MM.1S (cell line): ENCODE results near the gene PKP4.

Source experiments
- DNase-seq: peaks from one replicate; pipeline ENCODE4 v3.0.0-alpha.2; 2015
- H2AFZ ChIP-seq: fragments of 300-600 bp; sonication (generic); 2 replicates; pipeline ENCODE4 v1.6.0; 2016; ENCODE audit warnings: antibody characterized with exemption, low read length
- H3F3A ChIP-seq: fragments of 300-600 bp; sonication (generic); 2 replicates; pipeline ENCODE4 v1.6.1; 2016; ENCODE audit warnings: mild to moderate bottlenecking, antibody characterized with exemption, low read length, moderate library complexity, mixed read lengths; ENCODE audit not compliant: insufficient read depth
- H3K27ac ChIP-seq: fragments of 300-600 bp; sonication (generic); 2 replicates; pipeline ENCODE4 v1.5.1; 2016; ENCODE audit warnings: mild to moderate bottlenecking, low read length
- H3K27me3 ChIP-seq: fragments of 300-600 bp; sonication (generic); replicated peaks from 2 replicates; pipeline ENCODE4 v1.6.0; 2016; ENCODE audit warnings: low read length; ENCODE audit not compliant: insufficient read depth
- H3K36me3 ChIP-seq: fragments of 300-600 bp; sonication (generic); replicated peaks from 2 replicates; pipeline ENCODE4 v1.6.1; 2016; ENCODE audit warnings: mild to moderate bottlenecking, low read length, mixed read lengths; ENCODE audit not compliant: insufficient read depth
- H3K4me1 ChIP-seq: fragments of 300-600 bp; sonication (generic); 2 replicates; pipeline ENCODE4 v1.6.1; 2016; ENCODE audit warnings: low read length, mixed read lengths
- H3K4me2 ChIP-seq: fragments of 300-600 bp; sonication (generic); 2 replicates; pipeline ENCODE4 v1.6.0; 2016; ENCODE audit warnings: low read depth, low read length
- H3K4me3 ChIP-seq: fragments of 300-600 bp; sonication (generic); 2 replicates; pipeline ENCODE4 v1.5.1; 2016; ENCODE audit warnings: low read length, mixed read lengths
- H3K79me2 ChIP-seq: fragments of 300-600 bp; sonication (generic); 2 replicates; pipeline ENCODE4 v1.6.1; 2016; ENCODE audit warnings: mixed run types, low read length, mixed read lengths
- H3K9ac ChIP-seq: fragments of 300-600 bp; sonication (generic); 2 replicates; pipeline ENCODE4 v1.6.1; 2016; ENCODE audit warnings: low read length, mixed read lengths
- H3K9me2 ChIP-seq: fragments of 300-600 bp; sonication (generic); replicated peaks from 2 replicates; pipeline ENCODE4 v1.6.1; 2016; ENCODE audit warnings: mild to moderate bottlenecking, low read length, mixed read lengths; ENCODE audit not compliant: insufficient read depth
- H3K9me3 ChIP-seq: fragments of 300-600 bp; sonication (generic); replicated peaks from 2 replicates; pipeline ENCODE4 v1.6.1; 2016; ENCODE audit warnings: mild to moderate bottlenecking, low read length, mixed read lengths; ENCODE audit not compliant: insufficient read depth
- H4K20me1 ChIP-seq: fragments of 300-600 bp; sonication (generic); 2 replicates; pipeline ENCODE4 v1.6.1; 2016; ENCODE audit warnings: mild to moderate bottlenecking, low read length, moderate library complexity, mixed read lengths; ENCODE audit not compliant: insufficient read depth
- CTCF ChIP-seq: fragments of 300-600 bp; sonication (generic); IDR thresholded peaks from 2 replicates; pipeline ENCODE4 v1.5.1; 2016; ENCODE audit warnings: antibody characterized with exemption, low read length, mixed read lengths
- EZH2 ChIP-seq: fragments of 300-600 bp; sonication (generic); optimal IDR thresholded peaks from 2 replicates; pipeline ENCODE3; 2017; ENCODE audit warnings: low read depth, mild to moderate bottlenecking, antibody characterized with exemption, low read length, mixed read lengths
- EZH2phosphoT487 ChIP-seq: fragments of 300-600 bp; sonication (generic); IDR thresholded peaks from 2 replicates; pipeline ENCODE4 v1.6.1; 2018; ENCODE audit warnings: antibody characterized with exemption, low read length

Gene PKP4

GRCh38 chr2:158457092-158457825, 507 bp downstream of the PKP4 start:
- Histone ChIP-seq H4K20me1 (no peaks in the 10 kb centered on the region), H2AFZ (peak overlapping the region; percentile 73), H3K9me3 (no peaks in the 10 kb centered on the region), H3K4me2 (peak overlapping the region; percentile 65; the same call in 1 of the 2 replicates), H3K27me3 (no peaks in the 10 kb centered on the region), H3K27ac (peak overlapping the region; percentile 79), H3K4me3 (peak overlapping the region; percentile 84), H3F3A (peaks cover 15% of the 10 kb centered on the region), H3K4me1 (peaks cover 18% of the 10 kb centered on the region), H3K9me2 (no peaks in the 10 kb centered on the region), H3K36me3 (no peaks in the 10 kb centered on the region), H3K9ac (peak overlapping the region; percentile 77), H3K79me2 (peaks cover 49% of the 10 kb centered on the region)
- TF ChIP-seq EZH2phosphoT487 (no peak), EZH2 (no peak), CTCF (no peak)
- peak; percentile 69 for DNase-seq

GRCh38 chr2:158457826-158458616, 1.3 kb downstream of the PKP4 start:
- DNase-seq, result peak; percentile 78
- Histone ChIP-seq H3K9me3 (no peaks in the 10 kb centered on the region), H3K4me3 (peak overlapping the region; percentile 84), H3K9me2 (no peaks in the 10 kb centered on the region), H3K36me3 (no peaks in the 10 kb centered on the region), H3K27ac (peak overlapping the region; percentile 79), H2AFZ (peak overlapping the region; percentile 73), H3K4me1 (peaks cover 18% of the 10 kb centered on the region), H4K20me1 (no peaks in the 10 kb centered on the region), H3K9ac (peak overlapping the region; percentile 77), H3K79me2 (peaks cover 56% of the 10 kb centered on the region), H3F3A (peaks cover 15% of the 10 kb centered on the region), H3K4me2 (peak overlapping the region; percentile 65), H3K27me3 (no peaks in the 10 kb centered on the region)
- TF ChIP-seq EZH2phosphoT487 (no peak), CTCF (peak; percentile 39), EZH2 (no peak)

- no peaks in the 10 kb centered on the region for H4K20me1 ChIP-seq
- no peaks in the 10 kb centered on the region for H3K9me2 ChIP-seq
- H3K27ac ChIP-seq, result no peak overlapping the region
- no peaks in the 10 kb centered on the region for H3K36me3 ChIP-seq
- DNase-seq, result no peak
- peak overlapping the region; percentile 77; the same call in 1 of the 2 replicates for H3K9ac ChIP-seq
- H3K9me3 ChIP-seq, result no peaks in the 10 kb centered on the region
- TF ChIP-seq EZH2, result no peak
- no peak for TF ChIP-seq EZH2phosphoT487
- no peak for TF ChIP-seq CTCF
- H3K79me2 ChIP-seq, result peaks cover 62% of the 10 kb centered on the region
- no peak overlapping the region; the same call in 1 of the 2 replicates for H2AFZ ChIP-seq
- peak overlapping the region; percentile 65 for H3K4me2 ChIP-seq
- no peaks in the 10 kb centered on the region for H3K27me3 ChIP-seq
- H3F3A ChIP-seq, result peaks cover 15% of the 10 kb centered on the region
- peak overlapping the region; percentile 84 for H3K4me3 ChIP-seq
- H3K4me1 ChIP-seq, result peaks cover 18% of the 10 kb centered on the region
Measured at GRCh38 chr2:158458617-158458920, 1.8 kb downstream of the PKP4 start.
